ENCODE measurements around the gene DENND2C.

Gene DENND2C

DNA sequence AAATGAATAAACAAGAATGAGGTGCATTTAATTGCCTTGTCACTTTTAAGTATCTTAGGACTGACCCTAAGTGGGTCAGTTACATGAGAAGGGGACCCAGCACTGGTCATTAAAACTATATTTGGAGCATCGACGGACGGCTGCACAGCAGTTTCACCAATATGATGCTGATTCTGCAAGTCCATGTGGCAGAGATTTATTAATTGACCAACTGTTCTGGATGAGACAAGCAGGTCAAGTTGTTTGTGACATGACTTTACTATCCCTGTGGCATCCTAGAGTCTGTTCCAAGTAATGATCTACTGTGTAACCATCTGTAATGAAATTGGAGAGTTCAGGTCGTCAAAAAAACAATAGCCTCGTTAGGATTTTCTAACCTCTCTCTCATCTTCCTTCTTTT is 16.0 kb upstream of the DENND2C start:
- H3K9me3 ChIP-seq (ENCODE audit: control insufficient read depth, insufficient read depth, low read length): no peaks in the 10 kb centered on the region
- no peak for TF ChIP-seq EZH2phosphoT487 (IDR thresholded peaks at IDR 0.05; ENCODE audit: borderline replicate concordance, low read length)
- TF ChIP-seq, protein P1, sequence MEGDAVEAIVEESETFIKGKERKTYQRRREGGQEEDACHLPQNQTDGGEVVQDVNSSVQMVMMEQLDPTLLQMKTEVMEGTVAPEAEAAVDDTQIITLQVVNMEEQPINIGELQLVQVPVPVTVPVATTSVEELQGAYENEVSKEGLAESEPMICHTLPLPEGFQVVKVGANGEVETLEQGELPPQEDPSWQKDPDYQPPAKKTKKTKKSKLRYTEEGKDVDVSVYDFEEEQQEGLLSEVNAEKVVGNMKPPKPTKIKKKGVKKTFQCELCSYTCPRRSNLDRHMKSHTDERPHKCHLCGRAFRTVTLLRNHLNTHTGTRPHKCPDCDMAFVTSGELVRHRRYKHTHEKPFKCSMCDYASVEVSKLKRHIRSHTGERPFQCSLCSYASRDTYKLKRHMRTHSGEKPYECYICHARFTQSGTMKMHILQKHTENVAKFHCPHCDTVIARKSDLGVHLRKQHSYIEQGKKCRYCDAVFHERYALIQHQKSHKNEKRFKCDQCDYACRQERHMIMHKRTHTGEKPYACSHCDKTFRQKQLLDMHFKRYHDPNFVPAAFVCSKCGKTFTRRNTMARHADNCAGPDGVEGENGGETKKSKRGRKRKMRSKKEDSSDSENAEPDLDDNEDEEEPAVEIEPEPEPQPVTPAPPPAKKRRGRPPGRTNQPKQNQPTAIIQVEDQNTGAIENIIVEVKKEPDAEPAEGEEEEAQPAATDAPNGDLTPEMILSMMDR (IDR thresholded peaks at IDR 0.05; ENCODE audit: low read depth, low read length, poor library complexity, severe bottlenecking): no peak
- H3K4me3 ChIP-seq (ENCODE audit: low read length): no peak overlapping the region
- no peaks in the 10 kb centered on the region for H3K9me2 ChIP-seq (replicated peaks; ENCODE audit: control insufficient read depth, low read length)
- H3K27me3 ChIP-seq (ENCODE audit: control insufficient read depth, low read length): 0 out of 2 replicates have a peak, but pooled peaks cover 2% of the 10 kb centered on the region
- no peak overlapping the region for H3K27ac ChIP-seq (ENCODE audit: low read depth, low read length)
- H3F3A ChIP-seq (ENCODE audit: control insufficient read depth, insufficient read depth): no peaks in the 10 kb centered on the region
- H3K4me1 ChIP-seq (ENCODE audit: control insufficient read depth, low read length): no peaks in the 10 kb centered on the region
- H3K79me2 ChIP-seq (ENCODE audit: control insufficient read depth, low read length): no peaks in the 10 kb centered on the region
- H4K20me1 ChIP-seq (ENCODE audit: control insufficient read depth, insufficient read depth, low read depth, low read length): no peaks in the 10 kb centered on the region
- no peak overlapping the region for H3K4me2 ChIP-seq (ENCODE audit: low read length)
- no peaks in the 10 kb centered on the region for H3K36me3 ChIP-seq (ENCODE audit: control insufficient read depth, low read length)

DNA sequence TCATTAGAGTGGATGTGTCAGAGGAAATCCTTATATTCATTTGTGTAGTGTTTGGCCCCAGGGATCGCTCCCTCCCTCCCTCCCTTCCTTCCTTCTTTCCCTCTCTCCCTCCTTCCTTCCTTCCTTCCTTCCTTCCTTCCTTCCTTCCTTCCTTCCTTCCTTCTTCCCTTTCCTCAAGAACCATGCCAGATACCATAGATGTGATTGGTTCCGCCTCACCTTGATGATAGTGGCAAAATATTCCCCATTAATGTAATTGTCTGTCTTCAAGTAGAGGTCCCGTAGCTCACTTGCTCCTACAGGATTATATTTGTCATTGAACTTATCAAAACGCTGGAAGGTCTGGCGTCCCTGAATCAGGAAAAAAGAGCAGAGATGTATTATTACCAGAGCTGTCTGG is 7.8 kb upstream of the DENND2C start:
- Histone ChIP-seq H3K36me3 (ENCODE audit: control insufficient read depth, low read length) (no peaks in the 10 kb centered on the region), H3K27ac (ENCODE audit: low read depth, low read length) (no peak overlapping the region), H3K9me3 (ENCODE audit: control insufficient read depth, insufficient read depth, low read length) (no peaks in the 10 kb centered on the region), H3K27me3 (ENCODE audit: control insufficient read depth, low read length) (peaks cover 19% of the 10 kb centered on the region), H3K4me3 (ENCODE audit: low read length) (no peak overlapping the region), H4K20me1 (ENCODE audit: control insufficient read depth, insufficient read depth, low read depth, low read length) (no peaks in the 10 kb centered on the region), H3K79me2 (ENCODE audit: control insufficient read depth, low read length) (no peaks in the 10 kb centered on the region), H3K4me1 (ENCODE audit: control insufficient read depth, low read length) (no peaks in the 10 kb centered on the region), H3K4me2 (ENCODE audit: low read length) (no peak overlapping the region), H3K9me2 (replicated peaks; ENCODE audit: control insufficient read depth, low read length) (no peaks in the 10 kb centered on the region), H3F3A (ENCODE audit: control insufficient read depth, insufficient read depth) (no peaks in the 10 kb centered on the region)
- TF ChIP-seq EZH2phosphoT487 (IDR thresholded peaks at IDR 0.05; ENCODE audit: borderline replicate concordance, low read length): no peak
- TF ChIP-seq, protein P1 (IDR thresholded peaks at IDR 0.05; ENCODE audit: low read depth, low read length, poor library complexity, severe bottlenecking): no peak

DNA sequence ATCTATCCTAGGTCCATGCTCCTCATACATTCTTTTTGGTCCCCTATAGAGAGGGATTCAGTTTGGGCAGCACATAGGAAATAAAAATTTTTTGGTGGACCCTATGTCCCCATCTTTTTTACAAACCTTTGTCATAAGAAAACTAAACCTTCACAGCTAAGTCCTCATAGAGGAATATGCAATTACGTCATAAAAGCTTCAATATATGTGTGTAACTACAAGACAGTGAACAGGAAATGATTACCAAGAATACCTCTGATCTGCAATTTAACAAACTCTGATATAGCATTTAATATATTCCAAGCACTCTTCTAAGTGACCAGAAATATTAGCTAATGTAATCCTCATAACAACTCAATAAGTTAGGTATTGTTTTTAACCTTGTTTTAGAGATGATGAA is 6.3 kb upstream of the DENND2C start:
- no peaks in the 10 kb centered on the region for H3K4me1 ChIP-seq (ENCODE audit: control insufficient read depth, low read length)
- H3K27me3 ChIP-seq (ENCODE audit: control insufficient read depth, low read length): peaks cover 21% of the 10 kb centered on the region

More for the DNA sequence above, 6.3 kb upstream of the DENND2C start:
- H3K4me2 ChIP-seq (ENCODE audit: low read length): no peak overlapping the region
- no peaks in the 10 kb centered on the region for H3K79me2 ChIP-seq (ENCODE audit: control insufficient read depth, low read length)
- H3K27ac ChIP-seq (ENCODE audit: low read depth, low read length): no peak overlapping the region
- H3F3A ChIP-seq (ENCODE audit: control insufficient read depth, insufficient read depth): no peaks in the 10 kb centered on the region
- no peaks in the 10 kb centered on the region for H3K9me3 ChIP-seq (ENCODE audit: control insufficient read depth, insufficient read depth, low read length)
- H3K9me2 ChIP-seq (replicated peaks; ENCODE audit: control insufficient read depth, low read length): no peaks in the 10 kb centered on the region
- H3K36me3 ChIP-seq (ENCODE audit: control insufficient read depth, low read length): no peaks in the 10 kb centered on the region
- H3K4me3 ChIP-seq (ENCODE audit: low read length): no peak overlapping the region
- TF ChIP-seq, protein P1 (IDR thresholded peaks at IDR 0.05; ENCODE audit: low read depth, low read length, poor library complexity, severe bottlenecking): no peak
- TF ChIP-seq EZH2phosphoT487 (IDR thresholded peaks at IDR 0.05; ENCODE audit: borderline replicate concordance, low read length): no peak
- no peaks in the 10 kb centered on the region for H4K20me1 ChIP-seq (ENCODE audit: control insufficient read depth, insufficient read depth, low read depth, low read length)
